Measurements from ENCODE around the gene NEDD4L.

NEDD4L gene

DNA sequence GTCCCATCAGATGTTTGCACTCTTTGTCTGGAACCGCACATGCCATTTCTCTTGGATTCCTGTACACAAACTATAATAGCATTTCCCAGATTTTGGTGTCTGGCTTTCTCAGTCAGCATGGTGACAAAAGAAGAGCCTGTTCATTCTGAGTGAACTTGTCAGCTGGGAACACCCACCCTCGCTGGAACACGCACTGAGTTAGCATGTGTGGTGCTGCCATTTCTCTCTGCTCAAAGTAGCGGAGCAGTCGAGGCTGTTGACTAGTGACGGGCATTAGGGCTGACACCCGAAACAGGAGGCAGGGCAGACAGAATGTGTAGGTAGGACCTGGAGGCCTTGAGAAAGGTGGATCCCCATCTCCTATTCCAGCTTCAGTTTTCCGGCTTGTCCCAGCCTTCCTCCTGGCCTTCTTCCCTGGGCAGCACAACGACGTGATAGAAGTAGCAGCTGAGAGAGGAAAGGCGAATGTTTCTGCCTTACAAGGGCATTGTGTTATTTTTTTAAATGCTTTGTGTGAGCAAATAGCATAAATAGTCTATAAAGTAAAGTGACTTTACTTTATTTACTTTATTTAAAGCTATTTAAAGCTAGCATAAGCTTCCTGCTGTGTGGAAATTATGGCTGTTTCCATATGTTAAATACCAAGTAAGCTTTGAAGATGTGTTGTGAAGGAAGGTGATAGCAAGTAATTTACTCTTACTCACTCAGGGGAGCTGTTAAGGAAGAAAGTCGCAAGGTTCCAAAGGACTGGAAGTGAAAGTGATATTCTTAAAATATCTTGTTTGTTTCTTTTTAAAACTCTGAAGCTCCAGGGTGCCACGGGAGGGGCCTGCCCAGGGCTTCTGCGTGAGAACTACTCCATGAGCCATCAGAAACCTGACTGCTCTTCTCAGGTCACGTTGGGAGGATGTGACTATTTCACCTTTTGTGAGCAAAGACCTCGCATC lies 272.6 kb downstream of the NEDD4L start (continued):
- TF ChIP-seq, protein P1, sequence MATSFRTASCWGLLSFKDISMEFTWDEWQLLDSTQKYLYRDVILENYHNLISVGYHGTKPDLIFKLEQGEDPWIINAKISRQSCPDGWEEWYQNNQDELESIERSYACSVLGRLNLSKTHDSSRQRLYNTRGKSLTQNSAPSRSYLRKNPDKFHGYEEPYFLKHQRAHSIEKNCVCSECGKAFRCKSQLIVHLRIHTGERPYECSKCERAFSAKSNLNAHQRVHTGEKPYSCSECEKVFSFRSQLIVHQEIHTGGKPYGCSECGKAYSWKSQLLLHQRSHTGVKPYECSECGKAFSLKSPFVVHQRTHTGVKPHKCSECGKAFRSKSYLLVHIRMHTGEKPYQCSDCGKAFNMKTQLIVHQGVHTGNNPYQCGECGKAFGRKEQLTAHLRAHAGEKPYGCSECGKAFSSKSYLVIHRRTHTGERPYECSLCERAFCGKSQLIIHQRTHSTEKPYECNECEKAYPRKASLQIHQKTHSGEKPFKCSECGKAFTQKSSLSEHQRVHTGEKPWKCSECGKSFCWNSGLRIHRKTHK (tag by site-specific recombination; IDR thresholded peaks at IDR 0.05) = no peak
- TF ChIP-seq OSR2 (tag by site-specific recombination; IDR thresholded peaks at IDR 0.05) (0 out of 2 replicates have a peak, but pooled peaks have one; percentile 56), MZF1 (tag by site-specific recombination; IDR thresholded peaks at IDR 0.05; ENCODE audit: borderline replicate concordance) (no peak), ZIC2 (tag by site-specific recombination; IDR thresholded peaks at IDR 0.05) (0 out of 2 replicates have a peak, but pooled peaks have one; percentile 26), ZNF23 (tag by site-specific recombination; IDR thresholded peaks at IDR 0.05; ENCODE audit: borderline replicate concordance) (no peak), SCRT1 (tag by site-specific recombination; IDR thresholded peaks at IDR 0.05; ENCODE audit: borderline replicate concordance) (no peak), ZNF544 (tag by site-specific recombination; IDR thresholded peaks at IDR 0.05) (no peak), ZNF626 (tag by site-specific recombination; IDR thresholded peaks at IDR 0.05) (no peak), ZNF501 (tag by site-specific recombination; IDR thresholded peaks at IDR 0.05) (no peak), ZNF140 (tag by site-specific recombination; IDR thresholded peaks at IDR 0.05) (no peak), GLIS2 (tag by site-specific recombination; IDR thresholded peaks at IDR 0.05) (no peak), KLF1 (tag by site-specific recombination; IDR thresholded peaks at IDR 0.05) (no peak), PRDM1 (tag by site-specific recombination; IDR thresholded peaks at IDR 0.05) (peak; percentile 62), ZNF302 (tag by site-specific recombination; IDR thresholded peaks at IDR 0.05; ENCODE audit: low read depth) (no peak), ZNF510 (tag by site-specific recombination; IDR thresholded peaks at IDR 0.05; ENCODE audit: insufficient replicate concordance) (no peak), ZNF701 (tag by site-specific recombination; IDR thresholded peaks at IDR 0.05) (no peak)
- TF ChIP-seq, protein P2, sequence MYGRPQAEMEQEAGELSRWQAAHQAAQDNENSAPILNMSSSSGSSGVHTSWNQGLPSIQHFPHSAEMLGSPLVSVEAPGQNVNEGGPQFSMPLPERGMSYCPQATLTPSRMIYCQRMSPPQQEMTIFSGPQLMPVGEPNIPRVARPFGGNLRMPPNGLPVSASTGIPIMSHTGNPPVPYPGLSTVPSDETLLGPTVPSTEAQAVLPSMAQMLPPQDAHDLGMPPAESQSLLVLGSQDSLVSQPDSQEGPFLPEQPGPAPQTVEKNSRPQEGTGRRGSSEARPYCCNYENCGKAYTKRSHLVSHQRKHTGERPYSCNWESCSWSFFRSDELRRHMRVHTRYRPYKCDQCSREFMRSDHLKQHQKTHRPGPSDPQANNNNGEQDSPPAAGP (tag by site-specific recombination; IDR thresholded peaks at IDR 0.05) = no peak
- TF ChIP-seq, protein P3, sequence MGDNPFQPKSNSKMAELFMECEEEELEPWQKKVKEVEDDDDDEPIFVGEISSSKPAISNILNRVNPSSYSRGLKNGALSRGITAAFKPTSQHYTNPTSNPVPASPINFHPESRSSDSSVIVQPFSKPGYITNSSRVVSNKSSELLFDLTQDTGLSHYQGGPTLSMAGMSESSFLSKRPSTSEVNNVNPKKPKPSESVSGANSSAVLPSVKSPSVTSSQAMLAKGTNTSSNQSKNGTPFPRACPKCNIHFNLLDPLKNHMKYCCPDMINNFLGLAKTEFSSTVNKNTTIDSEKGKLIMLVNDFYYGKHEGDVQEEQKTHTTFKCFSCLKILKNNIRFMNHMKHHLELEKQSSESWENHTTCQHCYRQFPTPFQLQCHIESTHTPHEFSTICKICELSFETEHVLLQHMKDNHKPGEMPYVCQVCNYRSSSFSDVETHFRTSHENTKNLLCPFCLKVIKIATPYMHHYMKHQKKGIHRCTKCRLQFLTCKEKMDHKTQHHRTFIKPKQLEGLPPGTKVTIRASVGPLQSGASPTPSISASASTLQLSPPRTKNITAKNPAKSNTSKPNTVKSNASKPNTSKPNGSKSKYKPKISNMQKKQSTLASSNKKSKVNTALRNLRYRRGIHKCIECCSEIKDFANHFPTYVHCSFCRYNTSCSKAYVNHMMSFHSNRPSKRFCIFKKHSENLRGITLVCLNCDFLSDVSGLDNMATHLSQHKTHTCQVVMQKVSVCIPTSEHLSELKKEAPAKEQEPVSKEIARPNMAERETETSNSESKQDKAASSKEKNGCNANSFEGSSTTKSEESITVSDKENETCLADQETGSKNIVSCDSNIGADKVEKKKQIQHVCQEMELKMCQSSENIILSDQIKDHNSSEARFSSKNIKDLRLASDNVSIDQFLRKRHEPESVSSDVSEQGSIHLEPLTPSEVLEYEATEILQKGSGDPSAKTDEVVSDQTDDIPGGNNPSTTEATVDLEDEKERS (tag by site-specific recombination; IDR thresholded peaks at IDR 0.05) = no peak
- TF ChIP-seq, protein P4, sequence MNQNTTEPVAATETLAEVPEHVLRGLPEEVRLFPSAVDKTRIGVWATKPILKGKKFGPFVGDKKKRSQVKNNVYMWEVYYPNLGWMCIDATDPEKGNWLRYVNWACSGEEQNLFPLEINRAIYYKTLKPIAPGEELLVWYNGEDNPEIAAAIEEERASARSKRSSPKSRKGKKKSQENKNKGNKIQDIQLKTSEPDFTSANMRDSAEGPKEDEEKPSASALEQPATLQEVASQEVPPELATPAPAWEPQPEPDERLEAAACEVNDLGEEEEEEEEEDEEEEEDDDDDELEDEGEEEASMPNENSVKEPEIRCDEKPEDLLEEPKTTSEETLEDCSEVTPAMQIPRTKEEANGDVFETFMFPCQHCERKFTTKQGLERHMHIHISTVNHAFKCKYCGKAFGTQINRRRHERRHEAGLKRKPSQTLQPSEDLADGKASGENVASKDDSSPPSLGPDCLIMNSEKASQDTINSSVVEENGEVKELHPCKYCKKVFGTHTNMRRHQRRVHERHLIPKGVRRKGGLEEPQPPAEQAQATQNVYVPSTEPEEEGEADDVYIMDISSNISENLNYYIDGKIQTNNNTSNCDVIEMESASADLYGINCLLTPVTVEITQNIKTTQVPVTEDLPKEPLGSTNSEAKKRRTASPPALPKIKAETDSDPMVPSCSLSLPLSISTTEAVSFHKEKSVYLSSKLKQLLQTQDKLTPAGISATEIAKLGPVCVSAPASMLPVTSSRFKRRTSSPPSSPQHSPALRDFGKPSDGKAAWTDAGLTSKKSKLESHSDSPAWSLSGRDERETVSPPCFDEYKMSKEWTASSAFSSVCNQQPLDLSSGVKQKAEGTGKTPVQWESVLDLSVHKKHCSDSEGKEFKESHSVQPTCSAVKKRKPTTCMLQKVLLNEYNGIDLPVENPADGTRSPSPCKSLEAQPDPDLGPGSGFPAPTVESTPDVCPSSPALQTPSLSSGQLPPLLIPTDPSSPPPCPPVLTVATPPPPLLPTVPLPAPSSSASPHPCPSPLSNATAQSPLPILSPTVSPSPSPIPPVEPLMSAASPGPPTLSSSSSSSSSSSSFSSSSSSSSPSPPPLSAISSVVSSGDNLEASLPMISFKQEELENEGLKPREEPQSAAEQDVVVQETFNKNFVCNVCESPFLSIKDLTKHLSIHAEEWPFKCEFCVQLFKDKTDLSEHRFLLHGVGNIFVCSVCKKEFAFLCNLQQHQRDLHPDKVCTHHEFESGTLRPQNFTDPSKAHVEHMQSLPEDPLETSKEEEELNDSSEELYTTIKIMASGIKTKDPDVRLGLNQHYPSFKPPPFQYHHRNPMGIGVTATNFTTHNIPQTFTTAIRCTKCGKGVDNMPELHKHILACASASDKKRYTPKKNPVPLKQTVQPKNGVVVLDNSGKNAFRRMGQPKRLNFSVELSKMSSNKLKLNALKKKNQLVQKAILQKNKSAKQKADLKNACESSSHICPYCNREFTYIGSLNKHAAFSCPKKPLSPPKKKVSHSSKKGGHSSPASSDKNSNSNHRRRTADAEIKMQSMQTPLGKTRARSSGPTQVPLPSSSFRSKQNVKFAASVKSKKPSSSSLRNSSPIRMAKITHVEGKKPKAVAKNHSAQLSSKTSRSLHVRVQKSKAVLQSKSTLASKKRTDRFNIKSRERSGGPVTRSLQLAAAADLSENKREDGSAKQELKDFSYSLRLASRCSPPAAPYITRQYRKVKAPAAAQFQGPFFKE (tag by site-specific recombination; IDR thresholded peaks at IDR 0.05; ENCODE audit: borderline replicate concordance) = no peak
- TF ChIP-seq, protein P5, sequence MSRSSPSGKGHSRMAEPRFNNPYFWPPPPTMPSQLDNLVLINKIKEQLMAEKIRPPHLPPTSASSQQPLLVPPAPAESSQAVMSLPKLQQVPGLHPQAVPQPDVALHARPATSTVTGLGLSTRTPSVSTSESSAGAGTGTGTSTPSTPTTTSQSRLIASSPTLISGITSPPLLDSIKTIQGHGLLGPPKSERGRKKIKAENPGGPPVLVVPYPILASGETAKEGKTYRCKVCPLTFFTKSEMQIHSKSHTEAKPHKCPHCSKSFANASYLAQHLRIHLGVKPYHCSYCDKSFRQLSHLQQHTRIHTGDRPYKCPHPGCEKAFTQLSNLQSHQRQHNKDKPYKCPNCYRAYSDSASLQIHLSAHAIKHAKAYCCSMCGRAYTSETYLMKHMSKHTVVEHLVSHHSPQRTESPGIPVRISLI (tag by site-specific recombination; IDR thresholded peaks at IDR 0.05) = no peak
- TF ChIP-seq, protein P6, sequence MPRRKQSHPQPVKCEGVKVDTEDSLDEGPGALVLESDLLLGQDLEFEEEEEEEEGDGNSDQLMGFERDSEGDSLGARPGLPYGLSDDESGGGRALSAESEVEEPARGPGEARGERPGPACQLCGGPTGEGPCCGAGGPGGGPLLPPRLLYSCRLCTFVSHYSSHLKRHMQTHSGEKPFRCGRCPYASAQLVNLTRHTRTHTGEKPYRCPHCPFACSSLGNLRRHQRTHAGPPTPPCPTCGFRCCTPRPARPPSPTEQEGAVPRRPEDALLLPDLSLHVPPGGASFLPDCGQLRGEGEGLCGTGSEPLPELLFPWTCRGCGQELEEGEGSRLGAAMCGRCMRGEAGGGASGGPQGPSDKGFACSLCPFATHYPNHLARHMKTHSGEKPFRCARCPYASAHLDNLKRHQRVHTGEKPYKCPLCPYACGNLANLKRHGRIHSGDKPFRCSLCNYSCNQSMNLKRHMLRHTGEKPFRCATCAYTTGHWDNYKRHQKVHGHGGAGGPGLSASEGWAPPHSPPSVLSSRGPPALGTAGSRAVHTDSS (tag by site-specific recombination; IDR thresholded peaks at IDR 0.05) = no peak
- TF ChIP-seq, protein P7, sequence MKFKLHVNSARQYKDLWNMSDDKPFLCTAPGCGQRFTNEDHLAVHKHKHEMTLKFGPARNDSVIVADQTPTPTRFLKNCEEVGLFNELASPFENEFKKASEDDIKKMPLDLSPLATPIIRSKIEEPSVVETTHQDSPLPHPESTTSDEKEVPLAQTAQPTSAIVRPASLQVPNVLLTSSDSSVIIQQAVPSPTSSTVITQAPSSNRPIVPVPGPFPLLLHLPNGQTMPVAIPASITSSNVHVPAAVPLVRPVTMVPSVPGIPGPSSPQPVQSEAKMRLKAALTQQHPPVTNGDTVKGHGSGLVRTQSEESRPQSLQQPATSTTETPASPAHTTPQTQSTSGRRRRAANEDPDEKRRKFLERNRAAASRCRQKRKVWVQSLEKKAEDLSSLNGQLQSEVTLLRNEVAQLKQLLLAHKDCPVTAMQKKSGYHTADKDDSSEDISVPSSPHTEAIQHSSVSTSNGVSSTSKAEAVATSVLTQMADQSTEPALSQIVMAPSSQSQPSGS (tag by site-specific recombination; IDR thresholded peaks at IDR 0.05; ENCODE audit: low read depth) = no peak
